Psoas muscle (tissue), 8 donors: ENCODE measurements around the gene IER5L. TPM values are rescaled to one million over a fixed set of nuclear protein-coding genes. Genes with fewer than 3 reads are reported as not detected.

Experiments
- ATAC-seq, 4 donors: fragments of 200-7000 bp; cut with Tn5 transposase; one replicate each; pipeline ENCODE4 v1.9.1; 2020; ENCODE audit warnings: moderate library complexity in 3 of 4, mild to moderate bottlenecking in 2 of 4
- DNase-seq, 2 donors: peaks; one replicate each; pipeline ENCODE4 v3.0.0-alpha.2; 2020
- H3K27ac ChIP-seq: fragments of 200-600 bp; one replicate; pipeline ENCODE4 v1.8.0; 2022
- H3K27me3 ChIP-seq, 3 donors: fragments of 200-600 bp in 1 of 3; one replicate each; pipeline versions ENCODE4 v1.6.1 to v1.8.0; 2013 to 2022; ENCODE audit warnings: low read length in 2 of 3, mild to moderate bottlenecking in 2 of 3, moderate library complexity in 1 of 3; ENCODE audit not compliant: insufficient read depth in 3 of 3
- H3K36me3 ChIP-seq, 2 donors: fragments of 200-600 bp in 1 of 2; one replicate each; pipeline versions ENCODE4 v1.6.1 to v1.8.0; 2013 to 2022; ENCODE audit warnings: low read depth in 1 of 2, mild to moderate bottlenecking in 1 of 2, moderate library complexity in 1 of 2; ENCODE audit not compliant: insufficient read depth in 1 of 2
- H3K4me1 ChIP-seq: fragments of 200-600 bp; one replicate; pipeline ENCODE4 v1.8.0; 2022
- H3K4me3 ChIP-seq: fragments of 200-600 bp; one replicate; pipeline ENCODE4 v1.8.0; 2022; ENCODE audit warnings: mild to moderate bottlenecking
- H3K9me3 ChIP-seq: fragments of 200-600 bp; one replicate; pipeline ENCODE4 v1.8.0; 2022
- CTCF ChIP-seq: fragments of 200-600 bp; IDR thresholded peaks from one replicate; pipeline ENCODE4 v1.8.0; 2022; ENCODE audit warnings: antibody characterized with exemption
- WGBS, 3 donors: extraction: QIAGEN DNeasy Blood & Tissue Kit; methylation state at CpG; one replicate each; pipeline versions ENCODE4 v1.1.6 to v1.1.7; 2013; 5-methylcytosine and 5-hydroxymethylcytosine counted together
- intact Hi-C, 2 donors: fragments of 100-400 bp; cut with DNase I; formaldehyde crosslinking; loops; one replicate each; pipeline versions ENCODE4 v1.11.0 to v1.14.2; 2022
- polyA plus RNA-seq, 3 donors: library from polyadenylated mRNA; stranded (reverse); fragments of 200-250 nt; gene quantifications; one replicate each; pipeline ENCODE4 v1.2.3, GENCODE V29; 2013
- total RNA-seq, 4 donors: library from RNA; stranded (reverse); fragmentation: NEBNext Ultra II Directional in 2 of 4; extraction: Animal tissue kit (Norgen Biotek cat#: 25700) in 2 of 4; gene quantifications; one replicate each; pipeline versions ENCODE4 v1.2.1 to v1.2.4, GENCODE V29; 2021 to 2023
- donor health status: healthy with polysubstance abuse.
- donor health status: DM: no; HTN: no; CAD: no; lungs with moderate emphysema.
- donor health status: Bipolar disorder and iron deficiency.
- donor health status: healthy.
- donor health status: DM: yes; HTN: yes; CAD: no.
- donor health status: DM: no; HTN: no; CAD: no.
- donor health status: DM: no; HTN: no; CAD: no.
- donor health status: DM: yes; HTN: yes; CAD: no.

Gene IER5L
- total and polyA plus RNA-seq, 7 donors: 1.4 to 8.3 (median 3.0) TPM

DNA sequence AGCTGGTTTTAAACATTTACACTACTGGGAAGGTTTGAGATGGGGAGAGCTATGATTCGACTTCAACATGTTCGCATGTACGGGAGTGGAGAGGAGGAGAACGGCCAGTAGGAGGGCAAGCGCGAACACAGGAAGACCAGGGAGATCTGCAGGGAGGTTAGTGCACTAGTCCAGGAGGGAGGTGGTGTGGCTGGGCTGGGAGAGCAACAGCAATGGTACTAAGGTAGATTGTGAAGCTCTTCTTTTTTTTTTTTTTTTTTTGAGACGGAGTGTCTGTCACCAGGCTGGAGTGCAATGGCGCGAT, 16.6 kb downstream of the IER5L start:
- Histone ChIP-seq H3K9me3 (no peaks in the 10 kb centered on the region), H3K36me3 (no peaks in the 10 kb centered on the region), H3K27me3 (no peaks in the 10 kb centered on the region), H3K27ac (no peak overlapping the region), H3K4me3 (no peak overlapping the region), H3K4me1 (peaks cover 10% of the 10 kb centered on the region)
- TF ChIP-seq CTCF: no peak
- ATAC-seq (no peak), DNase-seq (no peak)
- intact Hi-C loops: no loop called here
- 92 to 96% (median 93%) methylated on average over 8 to 9 of the region's 9 CpGs for WGBS, 3 donors

DNA sequence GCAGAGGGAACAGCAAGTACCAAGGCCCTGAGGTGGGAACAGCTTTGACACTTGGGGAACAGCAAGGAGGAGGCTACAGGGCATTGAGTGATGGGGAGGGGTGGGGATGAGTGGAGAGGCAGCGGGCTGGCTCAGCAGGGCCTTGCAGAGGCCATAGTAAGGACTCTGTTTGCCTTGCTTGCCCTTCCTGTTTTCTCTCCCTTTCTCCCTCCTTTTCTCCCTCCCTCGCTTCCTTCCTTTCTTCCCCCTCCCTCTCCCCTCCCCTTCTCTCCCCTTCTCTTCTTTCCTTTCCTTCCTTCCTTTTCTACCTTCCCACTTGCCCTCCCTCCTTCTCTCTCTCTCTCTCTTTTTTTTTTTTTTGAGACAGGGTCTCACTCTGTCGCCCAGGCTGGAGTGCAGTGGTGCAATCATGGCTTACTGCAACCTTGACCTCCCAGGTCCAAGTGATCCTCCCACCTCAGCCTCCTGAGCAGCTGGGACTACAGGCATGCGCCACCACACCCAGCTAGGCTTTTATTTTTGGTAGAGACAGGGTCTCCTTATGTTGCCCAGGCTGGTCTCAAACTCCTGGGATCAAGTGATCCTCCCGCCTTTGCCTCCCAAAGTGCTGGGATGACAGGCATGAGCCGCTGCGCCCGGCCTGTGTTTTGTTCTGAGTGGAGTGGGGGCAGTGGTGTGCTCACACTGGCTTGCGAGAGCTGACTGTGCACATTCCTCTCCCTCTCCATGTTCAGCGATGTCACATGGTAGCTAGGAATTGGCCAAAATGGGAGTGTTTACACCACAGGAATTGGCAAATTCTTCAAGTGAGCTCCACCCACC, 17.1 kb downstream of the IER5L start:
- intact Hi-C loops: no loop called here
- Histone ChIP-seq H3K36me3 (no peaks in the 10 kb centered on the region), H3K9me3 (no peaks in the 10 kb centered on the region), H3K27me3 (no peaks in the 10 kb centered on the region), H3K27ac (no peak overlapping the region), H3K4me3 (no peak overlapping the region), H3K4me1 (peaks cover 10% of the 10 kb centered on the region)
- no peak for TF ChIP-seq CTCF
- 90 to 94% (median 92%) methylated on average over 9 to 10 of the region's 10 CpGs for WGBS, 3 donors
- ATAC-seq (no peak), DNase-seq (no peak)

GRCh38 chr9:129156163-129156562, 21.9 kb downstream of the IER5L start:
- Histone ChIP-seq H3K27me3 (no peaks in the 10 kb centered on the region), H3K4me3 (no peak overlapping the region), H3K27ac (no peak overlapping the region), H3K36me3 (peaks cover 0 to 19% of the 10 kb centered on the region in 2 donors), H3K9me3 (no peaks in the 10 kb centered on the region), H3K4me1 (no peaks in the 10 kb centered on the region)
- DNase-seq (no peak), ATAC-seq (no peak)
- 80 to 91% (median 85%) methylated on average over 10 of the region's 10 CpGs for WGBS, 3 donors
- TF ChIP-seq CTCF: no peak
- intact Hi-C loops: no loop called here

DNA sequence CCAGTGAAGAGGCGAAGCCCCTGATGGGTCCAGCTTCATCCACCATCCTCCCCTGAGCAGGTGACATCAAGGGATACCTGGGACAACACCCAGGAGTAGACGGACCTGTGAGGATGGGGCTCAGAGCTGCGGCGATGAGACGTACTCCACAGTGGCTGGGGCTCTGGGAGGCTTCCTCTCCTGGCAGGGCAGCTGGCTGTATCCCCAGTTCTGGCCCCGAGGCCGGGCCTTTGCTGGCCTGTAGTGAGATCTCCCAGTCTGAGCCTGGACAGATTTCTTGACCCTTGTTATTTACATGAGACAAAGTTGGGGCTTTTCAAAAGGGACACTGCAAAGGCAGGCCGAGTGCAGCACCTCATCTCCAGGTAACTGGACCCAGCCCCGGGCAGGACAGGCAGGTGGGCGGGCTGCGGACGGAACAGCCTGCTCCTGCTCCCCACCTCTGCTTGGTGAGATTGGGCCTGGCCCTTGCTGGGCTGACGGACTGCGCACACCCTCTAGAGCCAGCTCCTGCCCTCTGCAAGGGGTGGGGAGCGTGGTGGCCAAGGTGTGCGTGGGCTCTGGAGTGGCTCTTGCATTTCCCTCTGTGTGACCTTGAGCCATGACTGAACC, 23.1 kb downstream of the IER5L start:
- DNase-seq (no peak), ATAC-seq (no peak)
- Histone ChIP-seq H3K4me1 (no peaks in the 10 kb centered on the region), H3K27me3 (no peaks in the 10 kb centered on the region), H3K36me3 (peaks cover 0 to 26% of the 10 kb centered on the region in 2 donors), H3K4me3 (no peak overlapping the region), H3K9me3 (no peaks in the 10 kb centered on the region), H3K27ac (no peak overlapping the region)
- intact Hi-C loops: no loop called here
- TF ChIP-seq CTCF: no peak
- WGBS, 3 donors: 80 to 85% (median 83%) methylated on average over 16 of the region's 16 CpGs
